Activated CD8-positive, alpha-beta memory T cell treated with anti-CD3 and anti-CD28 coated beads for 1 hour (primary cell): ENCODE data around the gene TRIM9.

Source experiments
- DNase-seq, 2 donors: peaks; one replicate each; pipeline ENCODE4 v3.0.0-alpha.2; 2020; ENCODE audit warnings: low read depth in 1 of 2; ENCODE audit errors: extremely low read depth in 1 of 2

TRIM9 gene

DNA sequence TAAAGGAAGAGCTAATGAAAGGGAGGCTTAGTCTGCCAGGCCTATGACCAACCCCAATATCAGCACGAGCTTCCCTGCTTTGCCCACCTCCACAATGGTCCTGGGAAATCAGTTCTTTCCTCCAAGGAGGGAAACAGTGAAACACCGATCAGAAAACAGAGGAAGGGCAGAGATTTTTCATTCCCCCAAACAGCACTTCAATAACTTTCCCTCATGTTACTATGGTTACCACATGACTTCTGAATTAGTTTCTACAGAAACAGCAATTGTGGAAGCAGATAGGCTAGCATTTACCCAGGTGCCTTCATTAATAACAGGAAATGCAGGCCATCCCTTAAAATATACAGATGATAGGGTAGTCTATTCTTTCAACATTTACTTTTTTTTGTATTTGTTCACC lies 35.9 kb downstream of the TRIM9 start:
- DNase-seq, result no peak

DNA sequence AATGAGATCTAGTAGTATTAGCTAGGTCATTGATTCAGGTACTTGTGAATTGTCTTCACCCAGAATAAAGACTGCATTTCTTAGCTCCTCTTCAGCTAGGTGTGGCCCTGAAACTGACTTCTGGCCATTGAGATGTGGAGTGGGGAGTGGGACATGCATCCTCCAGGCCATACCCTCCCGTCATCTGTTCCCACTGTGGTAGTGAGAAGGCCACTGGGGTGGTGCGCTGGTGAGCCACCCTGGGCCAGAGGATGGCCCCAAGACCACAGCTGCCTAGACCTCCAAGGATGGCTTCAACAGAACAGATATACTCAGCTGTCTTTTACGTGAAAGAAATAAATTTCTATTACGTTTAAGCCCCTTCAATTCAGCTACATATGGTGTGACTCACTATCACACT lies 36.5 kb downstream of the TRIM9 start:
- DNase-seq, result no peak

DNA sequence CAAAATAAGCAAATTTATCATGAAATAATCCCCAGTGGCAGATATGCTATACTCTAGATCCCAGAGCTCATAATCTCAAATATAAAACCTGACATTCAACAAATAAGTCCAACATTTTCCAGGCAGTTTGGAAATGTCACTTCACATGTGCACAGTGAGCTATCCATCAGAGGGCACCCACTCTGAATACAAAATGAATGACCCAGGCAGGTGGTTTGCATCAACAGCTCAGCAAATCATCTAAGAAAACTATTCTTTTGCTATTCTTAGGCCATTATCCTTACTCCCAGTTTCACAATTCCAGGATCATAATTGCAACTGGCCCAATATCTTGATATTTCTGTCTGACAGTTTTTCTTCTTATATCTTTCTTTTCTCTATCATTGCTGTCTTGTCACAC lies 38.5 kb downstream of the TRIM9 start:
- DNase-seq, result no peak

DNA sequence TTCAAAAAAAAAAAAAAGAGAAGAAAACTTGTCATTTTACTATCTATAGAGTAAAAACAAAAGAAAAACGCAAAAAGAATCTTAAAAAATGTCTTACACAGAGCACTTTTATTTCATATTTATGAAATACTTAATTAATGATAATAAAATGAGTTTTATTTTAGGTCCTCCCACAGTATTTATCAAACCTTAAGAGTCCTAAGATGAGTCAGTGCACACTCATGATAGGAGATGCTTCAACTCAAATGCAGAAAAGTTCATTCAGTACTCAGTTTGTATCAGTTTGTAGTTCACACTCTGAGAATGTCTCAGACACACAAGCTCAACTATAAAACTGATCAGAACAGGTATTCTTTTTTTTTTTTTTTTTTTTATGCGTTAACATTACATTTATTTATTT lies 41.7 kb downstream of the TRIM9 start:
- DNase-seq, result no peak

DNA sequence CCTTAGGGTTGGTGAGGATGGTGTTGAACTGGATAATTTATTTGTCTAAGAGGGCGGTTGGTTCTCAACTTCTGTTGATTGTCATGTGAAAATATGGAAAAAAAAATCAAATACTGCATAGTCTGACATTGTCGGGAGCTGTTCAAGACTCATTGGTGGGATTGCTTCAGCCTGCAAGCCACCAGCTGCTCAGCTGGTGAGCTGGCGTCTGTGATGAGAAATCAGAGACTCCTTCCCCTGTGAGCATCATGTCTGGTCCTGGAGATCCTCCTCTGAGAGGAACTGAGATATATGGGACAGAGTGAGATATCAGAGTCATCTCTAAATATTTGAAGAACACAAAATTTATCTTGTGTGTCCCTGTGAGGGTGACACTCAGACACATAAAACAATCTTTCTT lies 49.9 kb downstream of the TRIM9 start:
- DNase-seq, result no peak

DNA sequence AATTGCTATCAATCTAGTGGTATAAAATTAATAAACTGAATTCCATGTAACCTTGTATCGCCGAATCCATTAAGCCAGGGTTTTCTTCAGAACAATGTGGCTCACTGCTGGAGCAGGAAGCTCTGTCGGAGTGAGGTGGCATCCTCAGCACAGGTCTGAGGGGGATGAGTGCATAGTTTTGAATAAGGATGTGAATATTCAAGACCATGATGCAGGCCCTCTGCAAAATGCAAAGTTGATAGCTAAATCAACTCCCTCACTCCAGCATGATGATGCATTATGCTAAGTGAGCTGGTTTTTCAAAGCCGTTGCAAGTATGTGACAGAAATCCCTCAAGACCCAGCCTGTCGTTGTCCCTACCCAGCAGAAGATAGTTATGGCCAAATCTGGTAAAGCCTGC lies 53.0 kb downstream of the TRIM9 start:
- no peak for DNase-seq

DNA sequence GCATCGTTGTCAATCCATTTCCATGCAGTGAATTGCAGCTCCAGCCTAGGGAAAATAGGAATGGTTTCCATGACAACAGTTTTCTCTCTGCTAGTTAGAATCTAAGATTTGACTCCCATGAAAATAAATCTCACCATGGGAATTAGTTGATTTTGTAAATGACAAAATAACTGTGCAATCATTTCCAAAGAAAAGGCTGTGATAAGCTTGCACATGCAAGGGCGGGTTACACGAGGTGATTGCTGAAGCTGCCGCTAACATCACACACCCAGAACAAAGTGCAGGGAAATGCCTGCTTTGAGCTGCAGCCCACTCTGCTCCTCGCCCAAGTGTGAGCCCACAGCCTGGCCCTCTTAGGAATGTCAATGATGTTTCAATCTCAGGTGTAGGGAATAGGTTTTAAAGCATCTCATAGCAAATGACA lies 53.8 kb downstream of the TRIM9 start:
- DNase-seq, result no peak

DNA sequence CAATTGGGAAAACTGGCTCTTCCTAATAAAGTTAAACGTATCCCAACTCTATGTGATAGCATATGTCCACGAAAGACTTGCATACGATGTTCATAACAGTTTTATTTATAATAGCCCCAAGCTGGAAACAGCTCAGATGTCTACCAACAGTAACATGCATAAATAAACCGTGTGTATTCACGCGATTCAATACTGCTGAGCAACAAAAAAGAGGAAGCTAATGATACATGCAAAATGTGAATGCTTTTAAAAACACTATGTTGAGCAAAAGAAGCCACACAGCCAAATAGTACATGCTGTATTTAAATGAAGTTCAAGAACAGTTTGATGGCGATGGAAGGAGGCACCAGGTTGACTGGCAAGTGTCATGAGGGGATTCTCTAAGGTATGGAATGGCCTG lies 55.7 kb downstream of the TRIM9 start:
- no peak for DNase-seq

DNA sequence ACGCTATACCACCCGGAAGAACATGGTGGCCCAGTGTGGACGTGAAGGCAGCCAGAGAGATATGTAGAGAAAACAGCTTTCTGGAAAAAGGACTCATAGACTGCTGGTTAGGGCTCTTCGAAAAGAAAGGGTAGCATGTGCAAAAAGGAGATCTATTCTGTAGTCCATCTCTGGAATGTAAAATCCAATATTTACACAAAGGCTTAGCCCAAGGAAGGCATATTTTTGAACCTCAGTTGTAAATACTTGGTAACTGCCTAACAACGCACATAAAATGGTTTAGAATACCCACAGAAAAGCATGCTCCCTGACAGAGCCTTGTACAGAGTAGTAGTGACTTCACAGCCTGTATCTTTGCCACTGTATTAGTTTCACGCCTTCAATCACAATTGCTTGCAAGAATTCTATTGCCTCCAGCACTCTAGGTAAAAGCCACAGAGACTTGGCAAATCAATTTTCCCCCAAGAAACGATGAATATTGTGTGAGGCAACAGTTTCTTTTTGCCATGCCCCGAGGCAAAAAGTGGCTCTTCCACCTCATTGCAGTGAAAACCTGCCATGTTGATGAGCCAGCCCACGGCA lies 59.2 kb downstream of the TRIM9 start:
- no peak for DNase-seq

DNA sequence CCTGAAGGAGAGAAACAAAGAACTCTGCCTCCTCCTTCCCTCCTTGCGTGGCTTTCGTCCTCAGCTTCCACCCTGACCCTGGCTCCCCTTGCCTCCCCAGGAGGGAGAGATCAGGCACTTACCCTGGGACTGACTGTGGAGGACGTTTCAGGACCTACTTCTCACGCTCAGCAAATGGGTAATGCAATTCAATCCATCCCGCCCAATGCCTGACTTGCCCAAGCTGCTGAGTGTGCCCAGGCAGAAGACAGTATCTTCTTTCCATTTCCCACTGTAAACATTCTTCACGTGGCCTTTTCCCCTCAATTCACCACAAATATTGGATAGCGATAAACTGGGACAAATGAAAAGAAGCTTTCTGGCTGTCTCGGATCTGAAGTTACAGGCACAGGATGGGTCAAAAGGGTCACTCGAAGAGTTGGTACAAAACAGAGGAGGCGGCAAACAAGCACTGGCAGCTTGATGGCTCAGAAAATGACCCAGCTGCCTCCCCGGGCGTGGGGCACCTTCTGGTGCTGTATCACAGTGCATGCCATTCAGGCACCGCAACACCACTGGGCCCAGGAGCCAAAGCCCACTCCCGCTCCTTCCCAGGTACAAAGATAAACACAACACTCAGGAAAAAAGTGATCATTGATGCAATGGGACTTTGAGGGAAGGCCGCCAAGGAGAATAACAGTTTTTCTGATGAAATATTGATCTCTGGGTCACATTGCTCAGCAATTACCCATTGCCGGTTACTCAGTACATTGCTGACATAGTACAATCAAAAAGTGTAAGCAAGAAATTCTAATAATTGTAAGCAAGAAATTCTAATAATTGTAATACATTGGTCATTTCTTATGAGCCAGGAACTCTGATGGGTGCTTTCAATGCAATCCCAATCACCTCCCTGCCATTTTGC lies 65.8 kb downstream of the TRIM9 start:
- no peak for DNase-seq

DNA sequence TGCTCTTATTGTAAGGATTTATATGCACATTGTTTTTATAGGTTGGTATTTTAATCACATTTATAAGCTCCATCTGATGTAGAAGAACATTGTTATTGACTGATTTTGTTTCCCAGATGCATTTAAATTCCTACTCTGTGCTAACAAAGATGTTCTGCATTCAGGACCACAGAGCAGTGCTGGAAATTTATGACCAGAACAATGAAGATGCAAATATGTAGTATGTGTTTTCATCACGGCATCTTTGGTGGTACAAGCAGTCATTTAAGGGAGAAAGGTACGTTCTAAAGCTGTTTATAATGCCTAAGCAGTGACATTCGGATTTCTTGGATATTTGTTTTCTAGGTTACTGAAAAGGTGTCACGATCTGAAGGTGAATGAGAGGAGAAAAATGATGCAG lies 66.5 kb downstream of the TRIM9 start:
- DNase-seq, result no peak

DNA sequence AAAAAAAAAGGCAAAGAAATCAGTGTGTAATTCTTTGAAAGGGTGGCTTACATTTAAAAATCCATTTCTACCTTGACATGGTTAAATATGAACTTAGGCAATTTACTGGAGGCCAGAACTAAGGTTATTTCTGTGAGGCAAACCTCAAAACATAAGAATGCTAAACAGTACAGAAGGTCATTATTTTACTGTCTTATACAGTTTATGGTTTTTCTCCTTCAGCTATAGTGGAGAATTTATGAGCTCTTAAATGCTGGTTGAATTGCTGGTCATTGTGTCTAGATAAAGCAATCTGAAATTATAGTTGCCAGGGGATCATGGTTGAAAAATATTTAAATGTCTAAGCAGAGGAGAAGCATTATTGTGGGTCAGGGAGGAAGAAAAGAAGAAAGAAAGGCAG lies 70.5 kb downstream of the TRIM9 start:
- DNase-seq, result no peak

DNA sequence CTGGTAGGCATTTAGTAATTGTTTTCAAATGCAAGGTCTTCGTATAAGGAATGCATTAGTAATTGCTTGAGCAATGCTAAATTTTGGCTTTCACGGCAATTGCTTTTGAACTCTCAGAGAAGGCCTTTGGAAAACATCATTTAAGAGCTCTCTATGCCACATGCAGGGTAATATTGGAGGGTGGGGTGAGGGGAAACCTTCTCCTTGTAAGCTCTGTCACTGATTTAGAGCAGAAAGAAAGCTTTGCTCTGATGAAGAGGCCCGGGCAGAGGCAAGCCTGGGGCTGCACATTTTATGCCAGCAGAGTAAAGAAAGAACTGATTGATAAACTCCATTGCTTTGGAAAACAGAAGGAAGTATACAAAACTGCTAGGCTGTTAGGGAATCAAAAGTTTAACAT lies 70.9 kb downstream of the TRIM9 start:
- DNase-seq, result no peak

DNA sequence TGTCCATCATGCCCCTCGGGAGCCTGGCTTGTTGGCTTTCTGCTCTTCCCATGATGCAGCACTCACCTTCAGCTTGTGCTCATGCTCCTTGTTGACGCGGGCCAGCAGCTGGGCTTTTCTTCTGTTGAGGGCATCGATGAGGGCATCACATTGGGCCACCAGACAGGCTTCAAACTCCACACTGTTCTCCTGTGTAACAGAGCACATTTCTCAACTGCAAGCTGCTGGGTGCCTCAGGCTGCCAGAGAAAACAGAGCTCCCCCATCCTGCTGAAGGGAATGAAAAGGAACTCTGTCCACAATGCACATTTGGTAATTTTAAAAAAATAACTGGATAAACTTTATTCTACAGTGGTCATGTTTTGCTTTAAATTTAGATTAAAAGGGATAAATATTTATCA lies 72.1 kb downstream of the TRIM9 start:
- no peak for DNase-seq

DNA sequence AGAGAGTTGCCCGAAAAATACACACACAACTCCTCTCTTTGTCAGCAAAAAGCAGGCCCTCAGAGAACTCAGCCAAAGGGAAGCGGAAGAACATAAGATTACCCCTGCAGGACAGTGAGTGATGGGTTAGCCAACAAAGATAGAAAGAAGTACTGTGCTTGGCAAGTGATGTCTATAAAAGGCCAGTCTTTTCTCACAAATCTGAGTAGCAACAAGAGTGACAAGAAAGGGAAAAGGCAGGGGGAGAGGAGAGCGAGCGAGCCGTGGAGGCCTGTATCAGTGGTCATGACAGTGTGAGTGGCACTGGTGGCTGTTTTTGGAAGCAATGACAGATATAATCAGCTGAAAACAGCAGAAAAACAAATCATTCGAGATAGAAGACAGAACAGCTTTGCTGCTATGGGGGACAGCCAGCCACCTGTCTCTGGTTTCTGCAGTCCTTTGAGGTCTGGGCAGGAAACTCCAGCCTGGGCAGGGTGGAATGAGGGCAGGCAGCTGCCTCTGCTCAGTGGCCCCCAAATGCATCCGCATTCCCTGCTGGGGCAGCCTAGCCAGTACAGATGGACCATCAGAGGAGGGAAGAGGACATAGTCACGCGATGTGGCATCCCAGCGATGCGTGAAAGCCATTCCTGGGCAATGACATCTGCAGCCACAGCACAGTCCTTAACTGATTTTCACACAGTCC lies 74.7 kb downstream of the TRIM9 start:
- DNase-seq, result no peak

DNA sequence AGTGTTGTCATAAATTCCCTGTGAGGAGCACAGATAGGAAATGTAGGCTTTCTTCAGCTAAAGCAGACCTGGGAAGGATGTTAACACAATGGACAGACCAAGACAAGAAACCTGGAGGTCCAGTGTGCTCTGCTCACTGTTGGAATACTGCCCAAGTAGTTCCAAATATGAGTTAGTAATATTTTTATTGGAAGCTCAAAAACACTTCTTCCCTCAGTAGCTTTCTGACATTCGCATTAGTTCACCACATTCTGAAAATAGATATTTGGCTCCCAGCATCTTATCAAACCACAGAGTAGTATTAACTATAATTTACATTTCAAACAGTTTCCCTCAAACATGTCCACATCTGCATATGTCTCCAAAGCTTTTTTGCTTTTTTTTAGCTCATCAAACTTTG lies 75.8 kb downstream of the TRIM9 start:
- no peak for DNase-seq

DNA sequence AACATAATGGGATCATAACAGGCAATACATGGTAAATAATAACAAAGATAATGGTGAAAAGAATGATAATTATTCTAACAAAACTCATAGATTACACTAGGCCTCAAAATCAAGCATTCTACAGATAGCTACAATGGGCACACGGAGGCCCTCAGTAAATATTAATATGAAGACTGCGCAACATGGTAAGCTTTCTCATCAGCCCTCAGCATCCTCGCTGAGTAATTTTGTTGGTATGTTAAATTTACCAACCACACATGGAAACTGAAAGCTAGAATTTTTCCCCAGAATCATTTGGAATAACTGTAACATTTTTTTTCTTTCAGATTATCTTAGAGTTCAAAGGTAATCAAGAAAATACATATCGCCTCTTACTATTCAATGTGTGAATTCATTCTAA lies 76.4 kb downstream of the TRIM9 start:
- DNase-seq, result no peak

DNA sequence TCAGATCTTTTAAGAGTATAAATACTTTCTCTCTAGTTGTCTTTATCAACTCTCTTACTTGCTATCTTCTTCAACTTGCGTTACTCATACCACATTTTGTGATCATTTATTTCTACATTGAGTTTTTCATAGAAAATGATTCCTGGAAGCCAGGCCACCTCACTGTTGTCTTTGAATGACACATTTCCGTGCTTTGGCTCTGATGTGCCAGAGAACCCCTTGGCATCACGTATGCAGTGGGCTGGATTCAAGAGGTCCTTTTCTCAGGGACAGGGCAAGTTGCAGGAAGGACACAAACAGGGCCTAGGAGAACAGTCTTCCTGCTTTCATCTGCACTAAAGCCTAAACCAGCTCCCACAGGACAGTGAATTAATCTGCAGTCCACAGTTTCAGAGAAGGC lies 80.3 kb downstream of the TRIM9 start:
- no peak for DNase-seq

DNA sequence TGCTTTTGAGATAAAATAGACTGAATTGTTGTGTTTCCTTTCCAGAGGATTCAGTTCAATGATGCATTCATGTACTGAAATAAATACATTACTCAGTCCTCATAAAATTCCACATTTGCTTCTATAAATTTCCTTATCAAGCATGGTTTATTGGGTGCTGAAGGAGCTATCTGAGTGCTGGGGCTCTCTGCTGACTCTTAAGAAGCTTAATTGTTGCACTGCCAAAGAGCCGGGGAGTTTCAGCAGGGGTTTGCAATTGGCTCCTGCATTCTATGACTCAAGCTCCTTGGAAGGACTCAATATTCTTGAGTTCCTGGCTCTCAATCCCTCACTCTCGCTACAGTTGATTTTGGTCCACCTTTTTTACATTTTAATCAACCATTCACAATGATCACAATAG lies 80.8 kb downstream of the TRIM9 start:
- no peak for DNase-seq

DNA sequence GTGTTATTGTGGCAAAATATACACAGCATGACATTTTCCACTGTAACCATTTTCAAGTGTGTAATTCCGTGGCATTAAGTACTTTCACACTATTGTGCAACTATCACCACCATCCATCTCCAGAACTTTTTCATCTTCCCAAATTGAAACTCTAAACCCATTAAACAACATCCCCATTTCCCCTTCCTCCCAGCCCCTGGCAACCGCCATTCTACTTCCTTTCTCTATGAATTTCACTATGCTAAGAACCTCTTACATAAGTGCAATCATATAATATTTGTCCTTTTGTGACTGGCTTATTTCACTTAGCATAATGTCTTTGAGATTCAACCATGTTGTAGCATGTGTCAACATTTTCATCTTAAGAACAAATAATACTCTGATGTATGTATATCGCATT lies 82.8 kb downstream of the TRIM9 start:
- no peak for DNase-seq

DNA sequence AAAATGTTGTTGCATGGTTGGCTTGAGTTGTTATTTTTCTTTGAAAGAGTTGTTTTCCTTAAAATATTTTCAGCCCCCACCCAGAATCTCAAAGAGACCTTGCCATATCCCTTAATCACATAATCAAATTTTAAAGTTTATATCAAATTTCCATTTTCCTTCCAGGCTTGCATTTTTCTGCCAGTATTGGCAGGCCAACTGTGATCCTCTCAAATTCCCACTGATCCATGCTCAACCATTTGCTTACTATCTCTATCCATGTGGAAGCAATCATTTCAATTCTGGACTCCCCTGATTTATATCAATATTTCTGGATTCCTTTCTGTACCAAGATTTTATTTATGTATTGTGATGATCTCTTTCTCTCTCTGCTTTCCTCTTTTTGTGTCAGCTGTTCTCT lies 86.5 kb downstream of the TRIM9 start:
- DNase-seq, result no peak

DNA sequence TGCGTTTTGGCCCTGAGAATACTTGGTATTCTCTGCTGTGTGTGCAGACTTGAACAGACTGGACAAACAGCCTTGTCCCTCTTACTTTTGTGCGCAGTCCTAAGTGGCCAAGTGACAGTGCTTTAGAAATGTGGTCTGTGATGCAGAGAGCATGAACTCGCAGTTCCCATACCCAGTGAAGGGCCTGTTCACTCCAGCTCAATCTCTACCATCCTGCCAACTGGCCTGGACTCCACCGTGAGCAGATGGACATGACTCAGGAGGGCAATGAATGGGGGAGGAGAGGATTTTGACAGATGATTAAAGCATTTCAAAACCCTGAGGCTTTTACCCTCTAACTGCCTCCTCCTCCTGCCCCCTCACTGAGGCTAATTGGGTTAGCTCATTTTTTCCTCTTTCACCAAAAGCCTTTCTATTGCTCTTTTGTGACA lies 88.1 kb downstream of the TRIM9 start:
- DNase-seq, result no peak
